ENCODE data around the gene ARHGAP15. TPM values are rescaled to one million over a fixed set of nuclear protein-coding genes. Genes with fewer than 3 reads are reported as not detected.

Gene ARHGAP15
- total RNA-seq, 1 experiment from 2014 or later, result 0.42 TPM

DNA sequence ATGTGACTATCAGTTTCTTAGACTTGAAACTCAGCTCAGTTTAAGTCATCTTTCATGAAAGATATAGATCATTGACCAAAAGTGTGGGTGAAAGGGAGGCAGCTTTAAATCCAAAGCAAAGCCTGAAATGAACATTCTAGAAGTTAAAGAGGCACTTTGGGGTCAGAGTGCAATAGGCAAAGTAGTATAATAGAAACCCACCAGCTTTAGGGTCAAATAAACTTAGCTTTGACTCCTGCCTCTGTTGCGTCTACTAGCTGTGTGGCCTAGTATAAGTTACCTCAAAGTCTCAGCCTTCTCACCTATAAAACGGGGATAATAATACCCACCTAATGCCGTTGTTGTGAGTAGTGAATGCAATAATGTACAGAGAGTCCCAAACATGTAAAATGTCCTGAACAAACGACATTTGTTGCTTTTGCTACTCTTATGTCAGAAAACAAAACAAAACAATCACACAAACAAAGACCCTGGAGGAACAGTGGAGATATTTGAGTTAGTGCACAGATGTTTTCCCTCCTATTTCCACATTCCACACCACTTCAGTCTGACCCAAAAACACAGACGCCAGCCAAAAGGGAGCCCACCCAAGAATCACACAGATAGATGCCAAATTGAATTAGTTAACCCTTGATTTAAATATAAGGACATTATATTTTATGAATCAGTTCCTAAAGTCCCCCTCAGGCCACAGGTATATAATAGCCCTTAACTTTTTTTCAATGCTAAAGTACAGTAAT, 657.0 kb downstream of the ARHGAP15 start:
- RAD21 ChIA-PET (ENCODE audit: low non-redundant PET in 1 of 2, low total read pairs in 2 of 2, uncharacterized antibody in 2 of 2, unreplicated experiment in 2 of 2), result no interaction called here

More for the DNA sequence above, 657.0 kb downstream of the ARHGAP15 start:
- H2AFZ ChIP-seq (ENCODE audit: low read depth, low read length, poor library complexity, severe bottlenecking), result no peak overlapping the region
- no peak overlapping the region for H3K4me2 ChIP-seq (ENCODE audit: low read length)
- no peak overlapping the region for H3K4me3 ChIP-seq (replicated peaks in 1 of 2; ENCODE audit: low read depth in 1 of 2, low read length in 2 of 2)
- ChIA-PET CTCF (no interaction called here), POLR2A (no interaction called here)
- no peak for DNase-seq (ENCODE audit: low read depth, low spot score)
- H3K9ac ChIP-seq (ENCODE audit: low read length), result no peak overlapping the region
- H4K20me1 ChIP-seq (ENCODE audit: insufficient read depth), result no peaks in the 10 kb centered on the region
- no peaks in the 10 kb centered on the region for H3K4me1 ChIP-seq (ENCODE audit: control insufficient read depth in 1 of 2, insufficient read depth in 2 of 2, low read length in 2 of 2)
- H3K27ac ChIP-seq (ENCODE audit: low read depth, low read length), result no peak overlapping the region
- H3K9me3 ChIP-seq (ENCODE audit: control insufficient read depth in 1 of 2, insufficient read depth in 1 of 2, low read depth in 1 of 2, low read length in 2 of 2), result no peaks in the 10 kb centered on the region
- no peaks in the 10 kb centered on the region for H3K9me2 ChIP-seq (ENCODE audit: insufficient read depth)
- H3K27me3 ChIP-seq (ENCODE audit: insufficient read depth, low read length), result no peaks in the 10 kb centered on the region
- no peak for ATAC-seq
- no peaks in the 10 kb centered on the region for H3K79me2 ChIP-seq (ENCODE audit: insufficient read depth, low read length)
- no peaks in the 10 kb centered on the region for H3K36me3 ChIP-seq (ENCODE audit: control insufficient read depth in 1 of 2, insufficient read depth in 2 of 2, low read length in 2 of 2)
- TF ChIP-seq, protein P1, sequence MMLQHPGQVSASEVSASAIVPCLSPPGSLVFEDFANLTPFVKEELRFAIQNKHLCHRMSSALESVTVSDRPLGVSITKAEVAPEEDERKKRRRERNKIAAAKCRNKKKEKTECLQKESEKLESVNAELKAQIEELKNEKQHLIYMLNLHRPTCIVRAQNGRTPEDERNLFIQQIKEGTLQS (IDR thresholded peaks at IDR 0.05), result no peak
- no peak for TF ChIP-seq CTCF (IDR thresholded peaks at IDR 0.05 in 2 of 3, conservative IDR thresholded peaks at IDR 0.05 in 1 of 3; ENCODE audit: borderline replicate concordance in 1 of 3, insufficient read depth in 1 of 3, low read depth in 2 of 3, low read length in 2 of 3)
- TF ChIP-seq CEBPB (IDR thresholded peaks at IDR 0.05; ENCODE audit: low read depth), result no peak
- no peak for TF ChIP-seq TCF7L2 (IDR thresholded peaks at IDR 0.05; ENCODE audit: borderline replicate concordance, extremely low read depth, insufficient read depth, insufficient read length)
- no peak for TF ChIP-seq FOSL1 (IDR thresholded peaks at IDR 0.05; ENCODE audit: low read depth)
- intact Hi-C loops (cut with micrococcal nuclease), result no loop called here
- no TSS peak for BruUV-seq (replicated peaks)
